Measurements from ENCODE around the gene OPRL1. TPM values are rescaled to one million over a fixed set of nuclear protein-coding genes. Genes with fewer than 3 reads are reported as not detected.

The OPRL1 gene
- total RNA-seq, 1 donor from 2014 or later: 0.06 TPM

DNA sequence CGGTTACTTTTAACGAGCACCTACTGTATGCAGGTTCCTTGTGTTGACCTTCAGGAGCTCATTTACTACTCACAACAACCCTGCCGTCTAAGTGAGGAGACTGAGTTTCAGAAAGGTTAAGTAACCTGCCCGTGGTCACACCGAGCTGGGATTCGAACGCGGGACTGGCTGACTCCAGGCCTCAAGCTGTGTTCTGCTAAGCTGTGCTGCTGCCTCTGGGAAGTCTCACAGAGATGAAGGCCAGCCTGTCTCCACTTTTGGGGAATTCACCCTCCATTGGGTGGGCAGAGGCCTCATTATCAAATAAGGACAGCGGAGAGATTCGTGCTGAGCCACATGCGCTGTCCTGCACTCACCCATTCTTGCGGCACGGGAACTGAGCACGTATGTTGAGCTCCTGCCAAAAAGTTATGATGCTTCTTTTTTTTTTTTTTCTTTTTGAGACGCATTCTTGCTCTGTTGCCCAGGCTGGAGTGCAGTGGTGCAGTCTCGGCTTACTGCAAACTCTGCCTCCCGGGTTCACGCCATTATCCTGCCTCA, 58.5 kb downstream of the OPRL1 start:
- TF ChIP-seq, protein P1, sequence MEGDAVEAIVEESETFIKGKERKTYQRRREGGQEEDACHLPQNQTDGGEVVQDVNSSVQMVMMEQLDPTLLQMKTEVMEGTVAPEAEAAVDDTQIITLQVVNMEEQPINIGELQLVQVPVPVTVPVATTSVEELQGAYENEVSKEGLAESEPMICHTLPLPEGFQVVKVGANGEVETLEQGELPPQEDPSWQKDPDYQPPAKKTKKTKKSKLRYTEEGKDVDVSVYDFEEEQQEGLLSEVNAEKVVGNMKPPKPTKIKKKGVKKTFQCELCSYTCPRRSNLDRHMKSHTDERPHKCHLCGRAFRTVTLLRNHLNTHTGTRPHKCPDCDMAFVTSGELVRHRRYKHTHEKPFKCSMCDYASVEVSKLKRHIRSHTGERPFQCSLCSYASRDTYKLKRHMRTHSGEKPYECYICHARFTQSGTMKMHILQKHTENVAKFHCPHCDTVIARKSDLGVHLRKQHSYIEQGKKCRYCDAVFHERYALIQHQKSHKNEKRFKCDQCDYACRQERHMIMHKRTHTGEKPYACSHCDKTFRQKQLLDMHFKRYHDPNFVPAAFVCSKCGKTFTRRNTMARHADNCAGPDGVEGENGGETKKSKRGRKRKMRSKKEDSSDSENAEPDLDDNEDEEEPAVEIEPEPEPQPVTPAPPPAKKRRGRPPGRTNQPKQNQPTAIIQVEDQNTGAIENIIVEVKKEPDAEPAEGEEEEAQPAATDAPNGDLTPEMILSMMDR (conservative IDR thresholded peaks at IDR 0.05; ENCODE audit: low read depth, low read length): no peak
- no peak for DNase-seq (ENCODE audit: low read depth)
- H3K4me3 ChIP-seq (ENCODE audit: low read depth, low read length): no peak overlapping the region

GRCh38 chr20:64139199-64140060, 59.5 kb downstream of the OPRL1 start:
- TF ChIP-seq, protein P1 (conservative IDR thresholded peaks at IDR 0.05; ENCODE audit: low read depth, low read length): no peak
- no peak for DNase-seq (ENCODE audit: low read depth)
- H3K4me3 ChIP-seq (ENCODE audit: low read depth, low read length): no peak overlapping the region

GRCh38 chr20:64140061-64140931, 60.4 kb downstream of the OPRL1 start:
- H3K4me3 ChIP-seq (ENCODE audit: low read depth, low read length): no peak overlapping the region
- TF ChIP-seq, protein P1 (conservative IDR thresholded peaks at IDR 0.05; ENCODE audit: low read depth, low read length): no peak
- no peak for DNase-seq (ENCODE audit: low read depth)

GRCh38 chr20:64140956-64141355, 61.1 kb downstream of the OPRL1 start:
- no peak for DNase-seq (ENCODE audit: low read depth)
- no peak overlapping the region for H3K4me3 ChIP-seq (ENCODE audit: low read depth, low read length)
- TF ChIP-seq, protein P1 (conservative IDR thresholded peaks at IDR 0.05; ENCODE audit: low read depth, low read length): no peak

DNA sequence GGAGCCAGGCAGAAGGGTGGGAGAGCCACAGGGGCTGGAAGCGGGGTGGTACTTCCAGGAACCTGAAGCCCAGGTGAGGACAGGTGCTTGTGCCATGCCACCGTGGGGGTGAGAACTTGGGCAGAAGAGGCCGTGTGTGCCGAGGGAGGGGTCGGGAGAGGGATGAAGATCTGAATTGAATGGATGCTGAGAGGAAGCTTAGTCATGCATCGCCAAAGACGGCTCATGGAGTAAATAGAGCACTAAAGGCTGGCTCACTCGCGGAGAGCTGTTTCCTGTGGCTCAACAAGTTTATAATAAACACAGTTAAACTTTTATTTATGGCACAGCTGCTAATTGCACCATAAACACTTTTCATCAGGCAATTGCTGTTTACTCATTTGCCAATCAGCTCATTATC, 62.7 kb downstream of the OPRL1 start:
- no peak for DNase-seq (ENCODE audit: low read depth)
- no peak overlapping the region for H3K4me3 ChIP-seq (ENCODE audit: low read depth, low read length)
- TF ChIP-seq, protein P1 (conservative IDR thresholded peaks at IDR 0.05; ENCODE audit: low read depth, low read length): no peak

DNA sequence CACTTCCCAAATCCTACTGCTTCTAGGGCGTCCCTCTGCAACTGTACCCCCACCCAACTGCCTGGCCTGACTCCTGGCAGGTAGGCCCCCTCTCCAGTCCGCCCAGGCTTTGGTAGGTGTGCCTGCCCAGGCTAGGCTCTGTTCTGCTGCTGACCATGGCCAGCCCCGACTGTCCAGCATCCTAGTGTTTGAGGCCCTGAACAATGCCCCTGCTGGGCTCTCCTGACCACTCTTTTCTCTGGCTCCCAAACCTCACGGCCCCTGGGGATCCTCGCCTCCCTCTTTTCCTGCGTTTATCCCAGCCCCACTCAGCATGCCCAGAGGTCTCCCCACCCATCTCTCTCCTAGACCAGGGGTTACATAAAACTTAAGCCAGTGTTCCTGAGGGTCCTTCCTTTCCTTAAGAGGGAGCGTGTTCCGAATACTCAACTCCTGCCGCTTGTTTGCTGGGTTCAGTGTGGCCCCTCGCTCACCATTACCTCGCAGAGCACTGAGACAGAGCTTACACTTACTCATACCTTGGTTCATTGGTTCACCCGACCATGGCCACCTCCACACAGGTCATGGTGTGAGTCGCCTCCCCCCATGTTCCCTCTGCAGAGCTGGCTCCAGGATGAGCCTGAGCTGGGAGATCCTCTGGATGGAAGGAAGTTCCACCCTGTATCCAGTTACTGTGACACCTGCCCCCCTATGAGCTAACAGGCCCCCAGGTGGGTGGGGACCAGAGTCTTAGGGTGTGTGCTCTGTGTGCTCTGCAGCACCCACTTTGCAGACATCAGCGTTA, 63.3 kb downstream of the OPRL1 start:
- DNase-seq (ENCODE audit: low read depth): no peak

More for the DNA sequence above, 63.3 kb downstream of the OPRL1 start:
- TF ChIP-seq, protein P1 (conservative IDR thresholded peaks at IDR 0.05; ENCODE audit: low read depth, low read length): no peak
- H3K4me3 ChIP-seq (ENCODE audit: low read depth, low read length): no peak overlapping the region

Measured in epithelial cell of proximal tubule (primary cell).